Measurements from ENCODE around the gene ZNF649. TPM values are rescaled to one million over a fixed set of nuclear protein-coding genes. Genes with fewer than 3 reads are reported as not detected.

ZNF649 gene
- total RNA-seq, 4 donors from 2014 or later, result 8.6 to 19.5 (median 10.1) TPM

- no peak for DNase-seq
- no peak for TF ChIP-seq POLR2AphosphoS5 (IDR thresholded peaks at IDR 0.05)
- TF ChIP-seq CTCF (IDR thresholded peaks at IDR 0.05), result no peak
- no peak for TF ChIP-seq POLR2A (IDR thresholded peaks at IDR 0.05)
- TF ChIP-seq EP300 (IDR thresholded peaks at IDR 0.05; ENCODE audit: low read depth), result no peak
- Histone ChIP-seq H3K27ac (no peak overlapping the region), H3K4me3 (no peak overlapping the region), H3K36me3 (peaks cover 16 to 100% (median 61%) of the 10 kb centered on the region in 4 donors), H3K27me3 (no peaks in the 10 kb centered on the region), H3K9me3 (peaks cover 63 to 93% of the 10 kb centered on the region in 2 donors), H3K4me1 (no peaks in the 10 kb centered on the region)
- intact Hi-C loops (cut with DNase I; ENCODE audit: low total_unique reads), result no loop called here
- in situ Hi-C loops (cut with MboI; ENCODE audit: low pct_ligation_motif_present in 1 of 4, low pct_unique_long_range_greater_than_20kb in 1 of 4, low sequenced_read_pairs in 3 of 4), result no loop called here
- WGBS, 2 donors (ENCODE audit: low coverage in 1 of 2), result 93 to 99% methylated on average over 2 of the region's 2 CpGs
These were observed 34.1 kb upstream of the ZNF649 start for GRCh38 chr19:51938936-51939335.

GRCh38 chr19:51931921-51932320, 27.1 kb upstream of the ZNF649 start:
- TF ChIP-seq POLR2AphosphoS5 (IDR thresholded peaks at IDR 0.05) (no peak), POLR2A (IDR thresholded peaks at IDR 0.05) (no peak), CTCF (IDR thresholded peaks at IDR 0.05) (no peak), EP300 (IDR thresholded peaks at IDR 0.05; ENCODE audit: low read depth) (no peak)
- intact Hi-C loops (cut with DNase I; ENCODE audit: low total_unique reads) (no loop called here), in situ Hi-C loops (cut with MboI; ENCODE audit: low pct_ligation_motif_present in 1 of 4, low pct_unique_long_range_greater_than_20kb in 1 of 4, low sequenced_read_pairs in 3 of 4) (no loop called here)
- Histone ChIP-seq H3K4me3 (no peak overlapping the region), H3K27ac (no peak overlapping the region), H3K36me3 (peaks cover 1 to 74% (median 35%) of the 10 kb centered on the region in 4 donors), H3K4me1 (peaks cover 0 to 8% (median 5%) of the 10 kb centered on the region in 4 donors), H3K9me3 (peaks cover 29 to 45% of the 10 kb centered on the region in 2 donors), H3K27me3 (no peaks in the 10 kb centered on the region)
- DNase-seq, result no peak
- WGBS, 2 donors (ENCODE audit: low coverage in 1 of 2), result 96 to 100% methylated on average over 3 to 8 of the region's 8 CpGs

GRCh38 chr19:51927859-51928258, 23.0 kb upstream of the ZNF649 start:
- TF ChIP-seq POLR2AphosphoS5 (IDR thresholded peaks at IDR 0.05) (no peak), EP300 (IDR thresholded peaks at IDR 0.05; ENCODE audit: low read depth) (no peak), POLR2A (IDR thresholded peaks at IDR 0.05) (no peak), CTCF (IDR thresholded peaks at IDR 0.05) (no peak)
- intact Hi-C loops (cut with DNase I; ENCODE audit: low total_unique reads), result no loop called here

GRCh38 chr19:51926784-51927741, 22.2 kb upstream of the ZNF649 start, which contains the start of gene ZNF613:
ZNF613 (plus strand) TSS chr19:51927472; CDS start chr19:51936221, 8,749 bp downstream.
- Histone ChIP-seq H3K27me3 (no peaks in the 10 kb centered on the region), H3K9me3 (peaks cover 25 to 35% of the 10 kb centered on the region in 2 donors), H3K36me3 (peaks cover 0 to 28% (median 12%) of the 10 kb centered on the region in 4 donors), H3K4me1 (peaks cover 0 to 12% (median 6%) of the 10 kb centered on the region in 4 donors), H3K27ac (peak within 1 kb of the TSS; percentile 85 to 89 (median 86)), H3K4me3 (peak within 1 kb of the TSS; percentile 79 to 90 (median 86))
- in situ Hi-C loops (cut with MboI; ENCODE audit: low pct_ligation_motif_present in 1 of 4, low pct_unique_long_range_greater_than_20kb in 1 of 4, low sequenced_read_pairs in 3 of 4) (no loop called here), intact Hi-C loops (cut with DNase I; ENCODE audit: low total_unique reads) (no loop called here)
- TF ChIP-seq CTCF (IDR thresholded peaks at IDR 0.05) (peak in 4 of 5 experiments; percentile 16 to 36 (median 19)), EP300 (IDR thresholded peaks at IDR 0.05; ENCODE audit: low read depth) (no peak), POLR2AphosphoS5 (IDR thresholded peaks at IDR 0.05) (peak in 2 of 3 donors; percentile 45)
- 0 to 1% methylated on average over 10 to 51 of the region's 52 CpGs for WGBS, 2 donors (ENCODE audit: low coverage in 1 of 2)
- peak; percentile 91 for DNase-seq

More at GRCh38 chr19:51927859-51928258, 23.0 kb upstream of the ZNF649 start:
- Histone ChIP-seq H3K27me3 (no peaks in the 10 kb centered on the region), H3K27ac (peak overlapping the region in 3 of 4 donors; percentile 85 to 89 (median 86)), H3K4me1 (peaks cover 0 to 12% (median 6%) of the 10 kb centered on the region in 4 donors), H3K4me3 (peak overlapping the region; percentile 79 to 90 (median 86)), H3K36me3 (peaks cover 0 to 35% (median 15%) of the 10 kb centered on the region in 4 donors), H3K9me3 (peaks cover 24 to 27% of the 10 kb centered on the region in 2 donors)
- DNase-seq, result no peak
- 32 to 50% methylated on average over 7 to 13 of the region's 13 CpGs for WGBS, 2 donors (ENCODE audit: low coverage in 1 of 2)
- in situ Hi-C loops (cut with MboI; ENCODE audit: low pct_ligation_motif_present in 1 of 4, low pct_unique_long_range_greater_than_20kb in 1 of 4, low sequenced_read_pairs in 3 of 4), result no loop called here
